KMS-11 (cell line): ENCODE data around the gene RDH5.

Experiments
- H2AFZ ChIP-seq: fragments of 200-600 bp; sonication (generic); 2 replicates; pipeline ENCODE4 v1.6.1; 2016; ENCODE audit warnings: antibody characterized with exemption, mixed run types, low read depth
- H3K27ac ChIP-seq: fragments of 200-600 bp; sonication (generic); 2 replicates; pipeline ENCODE4 v1.6.1; 2016; ENCODE audit warnings: mild to moderate bottlenecking, mixed run types
- H3K27me3 ChIP-seq: fragments of 200-600 bp; sonication (generic); 2 replicates; pipeline ENCODE4 v1.6.1; 2017; ENCODE audit warnings: mild to moderate bottlenecking, low read depth, mixed run types, moderate library complexity; ENCODE audit not compliant: insufficient read depth
- H3K36me3 ChIP-seq: fragments of 200-600 bp; sonication (generic); 2 replicates; pipeline ENCODE4 v1.6.1; 2017; ENCODE audit warnings: mild to moderate bottlenecking, mixed run types; ENCODE audit not compliant: insufficient read depth
- H3K4me1 ChIP-seq: fragments of 200-600 bp; sonication (generic); 2 replicates; pipeline ENCODE4 v1.6.1; 2016; ENCODE audit warnings: mild to moderate bottlenecking, low read depth, mixed run types; ENCODE audit not compliant: poor library complexity, severe bottlenecking
- H3K4me2 ChIP-seq: fragments of 200-600 bp; sonication (generic); 2 replicates; pipeline ENCODE4 v1.7.0; 2016; ENCODE audit warnings: mild to moderate bottlenecking, mixed run types
- H3K4me3 ChIP-seq: fragments of 200-600 bp; sonication (generic); IDR thresholded peaks from 2 replicates; pipeline ENCODE4 v1.6.1; 2017; ENCODE audit warnings: low read depth, low read length, mixed read lengths; ENCODE audit not compliant: insufficient read depth
- H3K79me2 ChIP-seq: fragments of 200-600 bp; sonication (generic); 2 replicates; pipeline ENCODE4 v1.6.1; 2016; ENCODE audit warnings: low read depth, mixed run types; ENCODE audit not compliant: insufficient read depth
- H3K9ac ChIP-seq: fragments of 200-600 bp; sonication (generic); 2 replicates; pipeline ENCODE4 v1.6.1; 2016; ENCODE audit warnings: mild to moderate bottlenecking, mixed run types
- H4K20me1 ChIP-seq: fragments of 200-600 bp; sonication (generic); 2 replicates; pipeline ENCODE4 v1.6.1; 2016; ENCODE audit warnings: mild to moderate bottlenecking, mixed run types; ENCODE audit not compliant: insufficient read depth
- TF ChIP-seq, protein P1 (sequence below): fragments of 200-600 bp; sonication (generic); conservative IDR thresholded peaks from 2 replicates; pipeline ENCODE4 v1.6.1; 2017; ENCODE audit warnings: low read depth, mild to moderate bottlenecking, antibody characterized with exemption, low read length, moderate library complexity, mixed read lengths

Gene RDH5

GRCh38 chr12:55734595-55734994, 14.4 kb downstream of the RDH5 start:
- Histone ChIP-seq H2AFZ (no peak overlapping the region), H3K4me2 (no peak overlapping the region), H3K4me1 (peaks cover 26% of the 10 kb centered on the region), H4K20me1 (no peaks in the 10 kb centered on the region), H3K4me3 (no peak overlapping the region), H3K27ac (no peak overlapping the region), H3K27me3 (no peaks in the 10 kb centered on the region), H3K9ac (no peak overlapping the region), H3K36me3 (no peaks in the 10 kb centered on the region), H3K79me2 (no peaks in the 10 kb centered on the region)
- TF ChIP-seq, protein P1, sequence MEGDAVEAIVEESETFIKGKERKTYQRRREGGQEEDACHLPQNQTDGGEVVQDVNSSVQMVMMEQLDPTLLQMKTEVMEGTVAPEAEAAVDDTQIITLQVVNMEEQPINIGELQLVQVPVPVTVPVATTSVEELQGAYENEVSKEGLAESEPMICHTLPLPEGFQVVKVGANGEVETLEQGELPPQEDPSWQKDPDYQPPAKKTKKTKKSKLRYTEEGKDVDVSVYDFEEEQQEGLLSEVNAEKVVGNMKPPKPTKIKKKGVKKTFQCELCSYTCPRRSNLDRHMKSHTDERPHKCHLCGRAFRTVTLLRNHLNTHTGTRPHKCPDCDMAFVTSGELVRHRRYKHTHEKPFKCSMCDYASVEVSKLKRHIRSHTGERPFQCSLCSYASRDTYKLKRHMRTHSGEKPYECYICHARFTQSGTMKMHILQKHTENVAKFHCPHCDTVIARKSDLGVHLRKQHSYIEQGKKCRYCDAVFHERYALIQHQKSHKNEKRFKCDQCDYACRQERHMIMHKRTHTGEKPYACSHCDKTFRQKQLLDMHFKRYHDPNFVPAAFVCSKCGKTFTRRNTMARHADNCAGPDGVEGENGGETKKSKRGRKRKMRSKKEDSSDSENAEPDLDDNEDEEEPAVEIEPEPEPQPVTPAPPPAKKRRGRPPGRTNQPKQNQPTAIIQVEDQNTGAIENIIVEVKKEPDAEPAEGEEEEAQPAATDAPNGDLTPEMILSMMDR, result no peak

GRCh38 chr12:55736076-55736475, 15.9 kb downstream of the RDH5 start:
- Histone ChIP-seq H3K4me2 (no peak overlapping the region), H4K20me1 (no peaks in the 10 kb centered on the region), H2AFZ (no peak overlapping the region), H3K4me3 (no peak overlapping the region), H3K4me1 (peaks cover 24% of the 10 kb centered on the region), H3K9ac (no peak overlapping the region), H3K79me2 (no peaks in the 10 kb centered on the region), H3K27ac (no peak overlapping the region), H3K27me3 (no peaks in the 10 kb centered on the region; the same call in 1 of the 2 replicates), H3K36me3 (no peaks in the 10 kb centered on the region)
- TF ChIP-seq, protein P1, result no peak

GRCh38 chr12:55736780-55737580, 16.8 kb downstream of the RDH5 start:
- H4K20me1 ChIP-seq, result no peaks in the 10 kb centered on the region
- H3K4me3 ChIP-seq, result no peak overlapping the region
- H3K79me2 ChIP-seq, result no peaks in the 10 kb centered on the region
- H3K9ac ChIP-seq, result no peak overlapping the region
- H3K4me1 ChIP-seq, result peaks cover 25% of the 10 kb centered on the region
- TF ChIP-seq, protein P1, result peak; percentile 97
- H3K27ac ChIP-seq, result no peak overlapping the region; the same call in 1 of the 2 replicates
- H3K27me3 ChIP-seq, result peaks cover 3% of the 10 kb centered on the region; the same call in 1 of the 2 replicates
- peak overlapping the region; percentile 84; the same call in 1 of the 2 replicates for H2AFZ ChIP-seq
- H3K4me2 ChIP-seq, result peak overlapping the region; percentile 64
- H3K36me3 ChIP-seq, result no peaks in the 10 kb centered on the region

GRCh38 chr12:55737581-55738122, 17.5 kb downstream of the RDH5 start:
- Histone ChIP-seq H2AFZ (peak overlapping the region; percentile 84), H3K27ac (peak overlapping the region; percentile 53), H3K4me1 (peaks cover 30% of the 10 kb centered on the region), H3K79me2 (no peaks in the 10 kb centered on the region), H3K4me3 (peak overlapping the region; percentile 72), H4K20me1 (no peaks in the 10 kb centered on the region), H3K9ac (peak overlapping the region; percentile 51; the same call in 1 of the 2 replicates), H3K27me3 (peaks cover 5% of the 10 kb centered on the region; the same call in 1 of the 2 replicates), H3K36me3 (no peaks in the 10 kb centered on the region), H3K4me2 (peak overlapping the region; percentile 64)
- TF ChIP-seq, protein P1, result no peak
